ENCODE measurements around the gene NIF3L1. TPM values are rescaled to one million over a fixed set of nuclear protein-coding genes. Genes with fewer than 3 reads are reported as not detected.

NIF3L1 gene
- total RNA-seq, 1 experiment from 2014 or later, result 55.4 TPM

- no peak overlapping the region for H3K4me3 Mint-ChIP-seq
- H3K27ac Mint-ChIP-seq, result peak overlapping the region in 1 of 3 experiments; percentile 46; a peak in 3 of 7 replicates
- no peaks in the 10 kb centered on the region; the same call in 1 of the 2 replicates for H3K27me3 Mint-ChIP-seq (ENCODE audit: low read depth)
Measured at GRCh38 chr2:200850512-200851256, 38.5 kb upstream of the NIF3L1 start.

More at GRCh38 chr2:200850512-200851256, 38.5 kb upstream of the NIF3L1 start:
- H4K20me1 ChIP-seq (ENCODE audit: control insufficient read depth, insufficient read depth, insufficient read length), result no peaks in the 10 kb centered on the region
- H3K4me1 Mint-ChIP-seq, result no peaks in the 10 kb centered on the region
- no peak overlapping the region for H3K18ac ChIP-seq (ENCODE audit: insufficient read length, low read depth, low read length)
- no peak overlapping the region for H3K56ac ChIP-seq (ENCODE audit: insufficient read length, low read depth, low read length)
- H3K4me2 ChIP-seq (ENCODE audit: insufficient read depth, insufficient read length, low read length), result no peak overlapping the region
- no peak overlapping the region for H2BK5ac ChIP-seq (ENCODE audit: insufficient read length, low read length)
- H3K9me3 ChIP-seq (ENCODE audit: control insufficient read depth, low read depth, low read length), result no peaks in the 10 kb centered on the region
- no peak overlapping the region for H2BK15ac ChIP-seq (ENCODE audit: low read depth, low read length)
- H3K4me1 ChIP-seq (ENCODE audit: insufficient read depth, low read length), result no peaks in the 10 kb centered on the region
- H2AFZ ChIP-seq (ENCODE audit: low read length), result no peak overlapping the region
- H3K36me3 Mint-ChIP-seq (ENCODE audit: insufficient read depth in 1 of 3, low read depth in 3 of 3), result peaks cover 28 to 51% (median 42%) of the 10 kb centered on the region in 3 experiments; a peak in 6 of 7 replicates
- no peak overlapping the region for H3K9ac ChIP-seq (ENCODE audit: extremely low read depth, insufficient read length, low read length)
- H3K27me3 ChIP-seq (ENCODE audit: insufficient read depth, low read length), result no peaks in the 10 kb centered on the region
- no peak overlapping the region for H4K8ac ChIP-seq (replicated peaks; ENCODE audit: insufficient read length, low read depth, low read length)
- H2BK120ac ChIP-seq (ENCODE audit: low read depth, low read length, poor library complexity, severe bottlenecking), result no peak overlapping the region
- no peak overlapping the region for H2BK12ac ChIP-seq (ENCODE audit: insufficient read length, low read depth, low read length)
- no peak for TF ChIP-seq CTCF (conservative IDR thresholded peaks at IDR 0.05)
- DNase-seq, result no peak
- no peak overlapping the region for H2AK5ac ChIP-seq (ENCODE audit: insufficient read length, low read length)
- H3K27ac ChIP-seq (ENCODE audit: insufficient read length, low read depth, low read length), result no peak overlapping the region
- H3K9me3 Mint-ChIP-seq, result no peaks in the 10 kb centered on the region
- H3K79me1 ChIP-seq (ENCODE audit: insufficient read depth, low read depth, low read length, poor library complexity, severe bottlenecking), result no peaks in the 10 kb centered on the region
- no peak overlapping the region for H3K14ac ChIP-seq (ENCODE audit: insufficient read depth, low read length)
- H3K23me2 ChIP-seq (ENCODE audit: insufficient read length, low read depth, low read length, poor library complexity, severe bottlenecking), result no peaks in the 10 kb centered on the region
- no peak overlapping the region for H2BK20ac ChIP-seq (ENCODE audit: low read depth, low read length, poor library complexity, severe bottlenecking)
- H3K79me2 ChIP-seq (ENCODE audit: insufficient read depth, low read length), result no peaks in the 10 kb centered on the region
- WGBS (ENCODE audit: extremely low coverage, insufficient read length, low lambda C conversion rate), result no CpG with 5 or more reads among the region's 14 CpGs
- H3T11ph ChIP-seq (ENCODE audit: low read length), result no peak overlapping the region
- H3K23ac ChIP-seq (ENCODE audit: insufficient read length, low read depth, low read length), result no peak overlapping the region
- H3K4ac ChIP-seq (ENCODE audit: low read depth, low read length), result no peak overlapping the region
- H4K5ac ChIP-seq (ENCODE audit: insufficient read length, low read depth, low read length), result no peak overlapping the region
- no peak overlapping the region for H4K91ac ChIP-seq (ENCODE audit: insufficient read length, low read depth, low read length)

Measured in H9 (cell line).